BLaER1 treated with 17β-estradiol and CSF1 and Interleukin-3, amounts not matched to agents 10 nM and 100 nM (cell line): ENCODE data around the gene RRBP1.
A peak's percentile ranks its signal among the peaks of the same experiment; 100 is the strongest.

Source experiments
- H3K27ac ChIP-seq, 11 experiments: shearing (Covaris generic); formaldehyde crosslinking; 2 replicates each; pipeline ENCODE4 v1.8.1; 2022
- H3K27me3 ChIP-seq, 11 experiments: shearing (Covaris generic); formaldehyde crosslinking; 2 replicates each; pipeline ENCODE4 v1.8.1; 2022
- H3K36me3 ChIP-seq, 11 experiments: shearing (Covaris generic); formaldehyde crosslinking; 2 replicates each; pipeline ENCODE4 v1.8.1; 2022
- H3K4me1 ChIP-seq, 10 experiments: shearing (Covaris generic); formaldehyde crosslinking; 2 replicates each; pipeline ENCODE4 v1.8.1; 2022
- H3K4me2 ChIP-seq, 11 experiments: shearing (Covaris generic); formaldehyde crosslinking; 2 replicates each; pipeline ENCODE4 v1.8.1; 2022
- H3K4me3 ChIP-seq, 10 experiments: shearing (Covaris generic); formaldehyde crosslinking; 2 replicates each; pipeline ENCODE4 v1.8.1; 2022
- H3K9ac ChIP-seq, 11 experiments: shearing (Covaris generic); formaldehyde crosslinking; 2 replicates each; pipeline ENCODE4 v1.8.1; 2022
- H3K9me3 ChIP-seq, 11 experiments: shearing (Covaris generic); formaldehyde crosslinking; replicated peaks in 1 of 11; 2 replicates each; pipeline ENCODE4 v1.8.1; 2022
- H4K20me1 ChIP-seq, 11 experiments: shearing (Covaris generic); formaldehyde crosslinking; 2 replicates each; pipeline ENCODE4 v1.8.1; 2022
- Cebpa-rat ChIP-seq, 11 experiments: shearing (Covaris generic); IDR thresholded peaks; 2 replicates each; pipeline ENCODE4 v1.8.1; 2022

RRBP1 gene

DNA sequence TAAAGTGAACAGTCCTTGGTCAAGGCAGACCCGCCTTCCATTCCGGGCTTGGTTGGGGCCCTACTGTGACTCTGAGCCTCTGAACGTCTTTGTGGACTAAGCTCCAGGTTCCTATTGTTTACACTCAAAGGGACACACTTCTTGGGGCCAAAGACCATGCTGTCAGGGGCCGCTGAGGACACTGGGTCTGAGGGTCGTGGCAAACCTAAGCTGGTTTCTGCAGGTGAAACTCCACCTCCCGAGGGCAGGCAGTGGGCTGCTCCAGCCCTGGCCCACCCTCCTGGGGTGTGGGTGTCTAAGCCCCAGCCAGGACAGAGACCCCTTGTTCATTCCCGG, 69.1 kb downstream of the RRBP1 start:
- Histone ChIP-seq H3K27ac (peak overlapping the region in 7 of 11 experiments; percentile 79 to 88 (median 84); a peak in 13 of 22 replicates), H3K4me3 (peak overlapping the region in 4 of 10 experiments; percentile 2 to 60 (median 22); a peak in 5 of 20 replicates), H4K20me1 (peaks cover 10 to 81% (median 32%) of the 10 kb centered on the region in 11 experiments; a peak in 16 of 22 replicates), H3K36me3 (peaks cover 0 to 18% (median 7%) of the 10 kb centered on the region in 11 experiments; a peak in 18 of 22 replicates), H3K4me2 (peak overlapping the region; percentile 85 to 100 (median 96)), H3K9ac (peak overlapping the region in 6 of 11 experiments; percentile 31 to 80 (median 78); a peak in 13 of 22 replicates), H3K4me1 (peaks cover 76 to 93% (median 91%) of the 10 kb centered on the region in 10 experiments), H3K27me3 (peaks cover 0 to 2% (median 0%) of the 10 kb centered on the region in 11 experiments; a peak in 1 of 22 replicates), H3K9me3 (no peaks in the 10 kb centered on the region)
- TF ChIP-seq Cebpa-rat (IDR thresholded peaks at IDR 0.05): no peak

DNA sequence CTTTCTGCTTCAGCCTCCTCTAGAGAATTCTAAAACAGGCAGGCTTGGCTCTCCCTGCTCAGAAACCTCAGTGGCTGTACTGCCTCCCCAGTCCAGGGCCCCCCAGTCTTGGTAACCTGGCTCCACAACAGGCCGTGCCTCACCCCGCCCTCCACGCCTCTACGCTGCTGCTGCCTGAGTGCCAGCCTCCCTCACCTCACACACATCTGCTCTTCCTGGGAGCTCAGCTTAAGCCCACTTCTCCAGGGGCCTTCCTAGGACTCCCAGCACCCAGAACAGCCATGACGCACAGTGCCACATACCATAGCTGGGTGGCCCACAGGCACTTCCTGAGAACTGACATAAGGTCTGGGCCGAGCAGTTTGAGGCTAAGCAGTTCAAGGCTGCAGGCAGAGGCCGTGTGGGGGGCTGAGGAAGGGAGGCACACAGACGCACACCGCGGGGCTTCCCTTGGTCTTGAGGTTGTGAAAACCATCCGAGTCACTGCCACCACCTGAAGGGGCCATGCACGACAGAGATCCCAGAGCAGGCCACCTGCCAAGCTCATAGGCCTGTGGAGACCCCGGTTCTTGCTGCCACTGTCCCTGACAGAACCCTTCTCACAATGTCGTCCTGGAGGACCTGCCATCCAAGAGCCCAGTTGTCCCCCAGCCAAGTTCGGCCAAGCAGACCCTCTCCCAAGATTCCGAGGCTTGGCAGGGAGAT, 69.6 kb downstream of the RRBP1 start:
- Histone ChIP-seq H4K20me1 (peaks cover 9 to 76% (median 30%) of the 10 kb centered on the region in 11 experiments; a peak in 16 of 22 replicates), H3K27ac (peak overlapping the region in 8 of 11 experiments; percentile 25 to 88 (median 84); a peak in 16 of 22 replicates)

DNA sequence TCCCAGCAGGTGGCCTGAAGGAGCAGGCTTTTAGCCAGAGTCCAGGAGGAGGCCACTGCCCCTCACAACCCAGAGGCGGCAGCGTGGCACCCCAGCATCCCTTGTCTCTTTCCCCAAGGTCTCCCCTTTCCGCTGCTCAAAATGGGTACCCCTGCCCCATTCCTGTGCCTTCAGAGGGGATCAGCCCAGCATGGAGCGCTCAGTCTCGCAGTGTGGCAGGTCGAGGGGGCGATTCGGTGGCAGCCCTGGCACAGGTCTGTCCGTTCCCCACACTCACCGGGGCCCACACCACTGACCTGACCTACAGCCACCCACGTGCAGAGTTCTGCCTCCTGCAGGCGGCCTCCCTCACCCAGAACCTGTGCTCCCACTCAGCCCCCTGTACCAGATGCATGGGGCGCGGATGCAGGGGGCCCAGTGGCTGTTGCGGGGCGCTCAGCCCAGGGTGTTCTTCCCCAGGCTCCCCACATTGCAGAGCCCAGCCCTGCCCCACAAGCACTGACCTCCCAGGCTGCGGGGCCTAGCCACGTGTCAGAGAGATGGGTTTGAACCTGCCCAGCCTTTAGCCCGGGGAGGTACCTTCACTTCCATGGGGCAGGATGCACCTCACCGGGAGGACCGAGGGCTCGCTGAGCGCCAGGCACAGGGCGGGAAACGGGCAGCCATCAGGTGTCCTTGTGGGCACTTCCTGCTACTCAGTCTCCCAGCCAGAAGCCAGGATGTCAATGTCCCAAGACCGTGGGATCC, 70.3 kb downstream of the RRBP1 start:
- H3K27me3 ChIP-seq: no peaks in the 10 kb centered on the region
- H3K9ac ChIP-seq: peak overlapping the region in 8 of 11 experiments; percentile 19 to 80 (median 76); a peak in 13 of 22 replicates
- H4K20me1 ChIP-seq: peaks cover 8 to 69% (median 24%) of the 10 kb centered on the region in 11 experiments; a peak in 15 of 22 replicates
- H3K4me3 ChIP-seq: peak overlapping the region in 2 of 10 experiments; percentile 31 to 51; a peak in 3 of 20 replicates
- H3K4me1 ChIP-seq: peaks cover 63 to 80% (median 79%) of the 10 kb centered on the region in 10 experiments
- no peaks in the 10 kb centered on the region for H3K9me3 ChIP-seq
- H3K4me2 ChIP-seq: peak overlapping the region; percentile 85 to 100 (median 96)
- peaks cover 0 to 22% (median 11%) of the 10 kb centered on the region in 11 experiments; a peak in 10 of 22 replicates for H3K36me3 ChIP-seq
- no peak for TF ChIP-seq Cebpa-rat (IDR thresholded peaks at IDR 0.05)
- H3K27ac ChIP-seq: peak overlapping the region in 8 of 11 experiments; percentile 25 to 88 (median 84); a peak in 16 of 22 replicates

More for the DNA sequence above, 69.6 kb downstream of the RRBP1 start:
- peaks cover 71 to 88% (median 86%) of the 10 kb centered on the region in 10 experiments for H3K4me1 ChIP-seq
- H3K4me2 ChIP-seq: peak overlapping the region; percentile 85 to 100 (median 96)
- H3K9ac ChIP-seq: peak overlapping the region in 8 of 11 experiments; percentile 6 to 80 (median 76); a peak in 13 of 22 replicates
- peaks cover 0 to 20% (median 10%) of the 10 kb centered on the region in 11 experiments; a peak in 10 of 22 replicates for H3K36me3 ChIP-seq
- H3K27me3 ChIP-seq: peaks cover 0 to 2% (median 0%) of the 10 kb centered on the region in 11 experiments; a peak in 1 of 22 replicates
- peak overlapping the region in 2 of 10 experiments; percentile 26 to 60; a peak in 4 of 20 replicates for H3K4me3 ChIP-seq
- no peak for TF ChIP-seq Cebpa-rat (IDR thresholded peaks at IDR 0.05)
- no peaks in the 10 kb centered on the region for H3K9me3 ChIP-seq

DNA sequence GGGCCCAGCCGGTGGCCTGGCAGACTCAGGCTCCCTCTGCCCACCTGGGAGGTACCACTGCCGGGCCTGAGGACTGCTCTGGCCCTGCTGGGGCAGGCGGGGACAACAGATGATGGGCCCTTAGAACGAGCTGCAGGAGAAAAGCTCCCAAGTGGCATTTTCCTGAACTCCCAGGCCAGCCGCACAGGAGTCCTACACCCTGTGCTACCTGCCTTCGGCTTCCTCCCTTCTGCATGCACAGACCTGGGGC, 70.8 kb downstream of the RRBP1 start:
- Histone ChIP-seq H3K4me1 (peaks cover 58 to 75% (median 74%) of the 10 kb centered on the region in 10 experiments), H3K9ac (peak overlapping the region in 9 of 11 experiments; percentile 1 to 80 (median 75); a peak in 10 of 22 replicates), H3K9me3 (no peaks in the 10 kb centered on the region), H3K36me3 (peaks cover 0 to 18% (median 11%) of the 10 kb centered on the region in 11 experiments; a peak in 10 of 22 replicates), H3K4me3 (peak overlapping the region in 2 of 10 experiments; percentile 31 to 51; a peak in 3 of 20 replicates), H3K4me2 (peak overlapping the region; percentile 85 to 100 (median 96)), H4K20me1 (peaks cover 5 to 64% (median 19%) of the 10 kb centered on the region in 11 experiments; a peak in 14 of 22 replicates), H3K27me3 (no peaks in the 10 kb centered on the region), H3K27ac (peak overlapping the region in 7 of 11 experiments; percentile 12 to 88 (median 84); a peak in 12 of 22 replicates)
- no peak for TF ChIP-seq Cebpa-rat (IDR thresholded peaks at IDR 0.05)

DNA sequence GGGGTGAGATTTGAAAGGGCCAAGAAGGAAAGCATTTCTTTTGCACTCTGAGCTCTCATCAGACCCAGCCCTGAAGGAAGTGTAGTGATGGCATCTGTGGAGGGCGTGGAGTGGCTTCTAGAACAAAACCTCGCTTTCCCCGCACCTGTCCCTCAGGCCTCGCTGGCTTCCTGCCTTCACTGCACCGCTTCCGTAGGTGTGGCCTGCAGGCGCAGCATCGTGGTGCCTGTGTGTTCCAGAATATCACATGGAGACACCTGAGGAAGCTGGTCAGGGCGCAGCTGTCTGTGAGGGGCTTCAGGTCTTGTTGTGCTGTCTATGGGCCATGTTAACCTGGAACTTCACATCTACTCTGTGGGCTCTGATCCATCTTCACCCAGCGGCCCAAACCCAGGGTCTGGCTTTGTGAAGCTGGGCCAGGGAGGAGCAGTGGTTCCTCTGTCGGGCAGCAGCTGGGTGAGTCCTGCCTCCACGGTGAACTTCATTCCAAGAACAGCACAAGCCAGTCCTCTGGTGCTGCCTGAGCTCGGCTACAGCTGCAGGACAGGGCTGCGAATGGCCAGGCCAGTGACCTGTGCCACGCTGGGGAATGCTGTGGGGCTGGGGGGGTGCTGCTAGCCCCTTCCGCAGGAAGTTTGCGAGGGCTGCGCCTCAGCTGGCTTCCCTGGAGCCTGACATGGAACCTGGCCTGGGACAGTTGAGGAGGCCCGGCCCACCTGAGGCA, 71.3 kb downstream of the RRBP1 start:
- H3K4me2 ChIP-seq: peak overlapping the region; percentile 85 to 100 (median 96)
- peak overlapping the region in 7 of 11 experiments; percentile 12 to 88 (median 84); a peak in 13 of 22 replicates for H3K27ac ChIP-seq
- H3K36me3 ChIP-seq: peaks cover 0 to 22% (median 11%) of the 10 kb centered on the region in 11 experiments; a peak in 10 of 22 replicates
- no peaks in the 10 kb centered on the region for H3K9me3 ChIP-seq
- no peaks in the 10 kb centered on the region for H3K27me3 ChIP-seq
- H4K20me1 ChIP-seq: peaks cover 3 to 59% (median 14%) of the 10 kb centered on the region in 11 experiments; a peak in 14 of 22 replicates
- peaks cover 54 to 71% (median 69%) of the 10 kb centered on the region in 10 experiments for H3K4me1 ChIP-seq
- peak overlapping the region in 2 of 10 experiments; percentile 31 to 51; a peak in 4 of 20 replicates for H3K4me3 ChIP-seq
- TF ChIP-seq Cebpa-rat (IDR thresholded peaks at IDR 0.05): no peak
- H3K9ac ChIP-seq: peak overlapping the region in 9 of 11 experiments; percentile 1 to 80 (median 75); a peak in 10 of 22 replicates

DNA sequence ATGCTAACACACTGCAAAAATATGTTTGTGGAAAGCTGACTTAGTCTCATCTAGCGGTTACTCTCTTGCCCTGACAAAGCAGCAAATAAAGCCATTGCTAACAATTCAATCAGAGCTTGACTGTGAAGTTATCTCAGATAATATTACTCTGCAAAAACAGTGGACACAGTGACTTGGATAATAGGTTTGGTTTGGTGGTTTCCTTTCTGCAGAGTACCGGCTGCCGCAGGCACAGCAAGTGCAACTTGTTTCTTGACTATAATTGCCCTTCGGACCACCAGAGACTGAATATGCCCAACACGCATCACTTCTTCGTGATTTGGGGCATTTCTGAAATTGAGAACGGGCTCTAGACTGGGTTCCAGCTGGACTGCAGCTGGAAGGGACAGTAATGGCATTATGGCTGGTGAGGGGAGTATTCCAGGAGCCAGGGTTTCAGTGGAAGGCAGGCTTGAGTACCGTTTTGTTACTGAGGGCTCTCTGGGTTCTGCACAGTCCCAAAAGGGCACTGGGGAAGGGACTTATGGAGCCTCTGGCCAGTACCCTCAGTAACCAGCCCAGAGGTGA, 72.1 kb downstream of the RRBP1 start:
- Histone ChIP-seq H3K4me1 (peaks cover 45 to 62% (median 61%) of the 10 kb centered on the region in 10 experiments), H3K27me3 (no peaks in the 10 kb centered on the region), H3K4me3 (no peak overlapping the region), H3K9me3 (no peaks in the 10 kb centered on the region), H3K36me3 (peaks cover 0 to 31% (median 15%) of the 10 kb centered on the region in 11 experiments; a peak in 12 of 22 replicates), H3K9ac (peak overlapping the region in 2 of 11 experiments; percentile 80; a peak in 3 of 22 replicates), H3K4me2 (peak overlapping the region; percentile 20 to 100 (median 96); a peak in 18 of 22 replicates), H3K27ac (peak overlapping the region in 4 of 11 experiments; percentile 12 to 88 (median 84); a peak in 6 of 22 replicates), H4K20me1 (peaks cover 0 to 50% (median 10%) of the 10 kb centered on the region in 11 experiments; a peak in 9 of 22 replicates)
- no peak for TF ChIP-seq Cebpa-rat (IDR thresholded peaks at IDR 0.05)

DNA sequence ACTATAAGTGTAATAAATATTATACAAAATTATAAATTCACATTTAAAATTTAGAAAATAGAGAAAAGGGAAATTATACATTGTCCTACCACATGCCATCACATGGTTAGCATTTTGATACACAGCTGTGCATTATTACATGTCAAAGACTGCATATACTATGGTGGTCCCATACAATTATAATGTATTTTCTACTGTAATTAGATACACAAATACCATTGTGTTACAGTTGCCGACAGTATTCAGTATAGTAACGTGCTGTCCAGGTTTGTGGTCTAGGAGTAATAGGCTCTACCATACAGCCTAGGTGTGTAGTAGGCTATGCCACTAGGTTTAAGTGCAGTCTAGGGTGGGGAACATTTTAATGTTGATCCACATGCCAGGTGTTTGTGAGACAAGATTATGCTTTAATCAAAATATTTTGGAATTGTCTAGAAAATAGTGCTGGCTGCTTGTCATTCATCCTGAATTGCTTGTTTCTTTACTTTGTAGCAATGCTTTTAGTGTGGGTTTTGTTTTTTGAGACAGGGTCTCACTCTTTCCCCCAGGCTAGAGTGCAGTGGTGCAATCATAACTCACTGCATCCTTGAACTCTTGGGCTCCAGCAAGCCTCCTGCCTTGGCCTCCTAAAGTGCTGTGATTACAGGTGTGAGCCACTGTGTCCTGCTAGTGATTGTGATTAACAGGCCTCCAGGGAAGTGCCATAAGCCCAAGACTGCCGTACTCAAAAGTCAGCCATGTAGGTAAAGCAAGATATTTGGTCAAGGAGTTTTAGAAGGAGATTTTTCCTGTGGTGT, 73.1 kb downstream of the RRBP1 start:
- peaks cover 0 to 40% (median 2%) of the 10 kb centered on the region in 11 experiments; a peak in 7 of 22 replicates for H4K20me1 ChIP-seq
- H3K27me3 ChIP-seq: no peaks in the 10 kb centered on the region
- H3K36me3 ChIP-seq: peaks cover 0 to 40% (median 21%) of the 10 kb centered on the region in 11 experiments; a peak in 14 of 22 replicates
- no peak for TF ChIP-seq Cebpa-rat (IDR thresholded peaks at IDR 0.05)
- no peaks in the 10 kb centered on the region for H3K9me3 ChIP-seq
- H3K27ac ChIP-seq: no peak overlapping the region
- H3K4me2 ChIP-seq: peak overlapping the region in 7 of 11 experiments; percentile 94 to 100 (median 97); a peak in 9 of 22 replicates
- peaks cover 35 to 52% (median 51%) of the 10 kb centered on the region in 10 experiments for H3K4me1 ChIP-seq
- no peak overlapping the region for H3K9ac ChIP-seq
- no peak overlapping the region for H3K4me3 ChIP-seq
